Right cardiac atrium (tissue), 5 donors: ENCODE measurements around the gene TBC1D9. TPM values are rescaled to one million over a fixed set of nuclear protein-coding genes. Genes with fewer than 3 reads are reported as not detected.
"Not testable (repeated sequence)": the region's sequence is repeated elsewhere in the genome, so short reads cannot be mapped to it uniquely, and the experiment has no call there.

ENCODE experiments used
- ATAC-seq, 2 donors: fragments of 200-7000 bp; cut with Tn5 transposase; one replicate each; pipeline versions ENCODE4 v1.8.0 to v1.9.1; 2020; ENCODE audit warnings: moderate library complexity in 2 of 2, mild to moderate bottlenecking in 1 of 2
- DNase-seq, 3 donors: peaks; one replicate each; pipeline ENCODE4 v3.0.0-alpha.2; 2020
- H3K27ac ChIP-seq: one replicate; pipeline ENCODE4 v1.5.1; 2013; ENCODE audit warnings: mild to moderate bottlenecking, low read length, control low read depth, moderate library complexity
- H3K27me3 ChIP-seq: one replicate; pipeline ENCODE4 v1.6.1; 2013; ENCODE audit not compliant: control insufficient read depth, insufficient read depth
- H3K4me1 ChIP-seq: one replicate; pipeline ENCODE4 v1.6.1; 2013; ENCODE audit warnings: low read length; ENCODE audit not compliant: control insufficient read depth, insufficient read depth
- H3K4me3 ChIP-seq: one replicate; pipeline ENCODE4 v1.5.1; 2013; ENCODE audit warnings: low read length, control low read depth
- H3K9me3 ChIP-seq: one replicate; pipeline ENCODE4 v1.6.1; 2013; ENCODE audit warnings: low read length; ENCODE audit not compliant: control insufficient read depth
- WGBS: extraction: QIAGEN DNeasy Blood & Tissue Kit; methylation state at CpG from one replicate; pipeline ENCODE4 v1.1.7; 2013; 5-methylcytosine and 5-hydroxymethylcytosine counted together
- intact Hi-C, 4 donors: fragments of 100-400 bp; cut with DNase I; formaldehyde crosslinking; loops; one replicate each; pipeline versions ENCODE4 v1.11.0 to v1.14.0; 2022 to 2023
- long read RNA-seq, 4 donors: library from polyadenylated mRNA; unstranded; transcript quantifications; one replicate each; pipeline ENCODE4 v2.0.0, GENCODE V29; 2020 to 2021
- polyA plus RNA-seq: library from polyadenylated mRNA; stranded (reverse); fragments of 200-250 nt; gene quantifications from one replicate; pipeline ENCODE4 v1.2.3, GENCODE V29; 2013
- total RNA-seq, 4 donors: library from RNA; stranded (reverse); fragmentation: NEBNext Ultra II Directional; extraction: Animal tissue kit (Norgen Biotek cat#: 25700); gene quantifications; one replicate each; pipeline ENCODE4 v1.2.1, GENCODE V29; 2021
- donor health status: healthy with polysubstance abuse.
- donor health status: DM: no; HTN: yes; CAD: no.
- donor health status: DM: no; HTN: no; CAD: no.
- donor health status: DM: no; HTN: yes; CAD: no; lungs with severe emphysema.
- donor health status: DM: yes; HTN: yes; CAD: no.

TBC1D9 gene
- 10 to 100 TPM; 10.2 to 13.6 (median 12.7) TPM for total RNA-seq
- polyA plus RNA-seq = 5.1 TPM
- long read RNA-seq, donor 1, full-length matches to known transcripts = 9 of 17 reads
- long read RNA-seq, donor 1, partial matches to known transcripts = 3 of 17 reads
- long read RNA-seq, donor 1, other reads (novel, unspliced or antisense) = 5 of 17 reads
- long read RNA-seq, donor 2, full-length matches to known transcripts = 5 of 10 reads
- long read RNA-seq, donor 2, partial matches to known transcripts = 2 of 10 reads
- long read RNA-seq, donor 2, other reads (novel, unspliced or antisense) = 3 of 10 reads
- long read RNA-seq, donor 3, full-length matches to known transcripts = 6 of 29 reads
- long read RNA-seq, donor 3, partial matches to known transcripts = 11 of 29 reads
- long read RNA-seq, donor 3, other reads (novel, unspliced or antisense) = 12 of 29 reads
- long read RNA-seq, donor 4, full-length matches to known transcripts = 2 of 4 reads
- long read RNA-seq, donor 4, partial matches to known transcripts = 1 of 4 reads
- long read RNA-seq, donor 4, other reads (novel, unspliced or antisense) = 1 of 4 reads

DNA sequence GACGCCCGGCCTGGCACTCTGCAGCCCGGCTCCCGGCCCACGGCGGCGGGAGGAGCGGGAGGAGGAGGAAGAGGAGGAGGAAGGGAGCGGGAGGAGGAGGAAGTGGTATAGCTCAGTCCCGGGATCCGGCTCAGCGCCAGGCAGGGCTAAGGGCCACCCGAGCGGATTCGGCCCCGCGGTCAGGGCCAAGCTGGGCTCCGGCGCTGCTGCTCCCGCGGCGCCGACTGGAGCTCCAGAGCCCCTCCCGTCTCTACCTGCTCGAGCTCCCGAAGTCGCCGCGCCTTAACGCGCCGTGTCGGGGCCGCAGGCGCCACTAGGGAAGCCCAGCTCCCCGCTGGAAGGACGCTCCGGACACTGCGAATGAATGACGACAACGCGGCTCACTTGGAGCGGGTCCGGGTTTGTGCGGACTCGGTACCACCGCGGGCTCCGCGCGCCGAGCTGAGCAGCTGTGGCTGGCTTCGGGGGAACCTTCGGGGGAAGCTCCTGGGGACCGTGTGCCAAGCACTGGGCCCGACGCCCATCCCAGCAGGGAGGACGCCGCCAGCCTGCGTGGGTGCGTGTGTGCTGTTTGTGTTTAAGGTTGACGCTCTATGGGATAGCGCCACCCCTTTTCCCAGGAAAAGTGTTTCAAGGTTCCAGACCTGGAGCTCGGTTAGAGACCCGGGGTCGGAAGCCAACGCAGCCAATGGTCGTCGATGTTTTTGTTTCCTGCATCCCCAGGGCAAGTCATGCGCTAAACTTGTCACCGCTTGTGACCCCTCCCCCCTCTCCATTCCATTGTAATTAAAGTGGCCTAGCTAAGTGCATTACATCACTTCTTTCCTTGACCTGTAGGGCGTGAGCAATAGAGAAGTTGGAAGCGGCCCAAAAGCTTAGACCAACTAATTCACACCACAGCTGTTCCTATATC lies at the start of gene TBC1D9:
Gene TBC1D9, minus strand, starts transcription at position 67 of the 913 bp plus-strand sequence. CDS start 340 bp downstream, outside the sequence.
- intact Hi-C loops = loop anchor here in 1 of 4 donors (10.0 kb wide), 1 partner anchor 112 kb away; no protein-coding TSS in a partner anchor
- H3K4me1 ChIP-seq = no peaks in the 10 kb centered on the region
- H3K27ac ChIP-seq = peak within 1 kb of the TSS; percentile 94
- ATAC-seq (peak; percentile 90 to 92), DNase-seq (peak; percentile 82 to 93 (median 91))
- no peaks in the 10 kb centered on the region for H3K27me3 ChIP-seq
- H3K4me3 ChIP-seq = peak within 1 kb of the TSS; percentile 70
- under 1% methylated on average over 73 of the region's 73 CpGs for WGBS
- no peaks in the 10 kb centered on the region for H3K9me3 ChIP-seq

DNA sequence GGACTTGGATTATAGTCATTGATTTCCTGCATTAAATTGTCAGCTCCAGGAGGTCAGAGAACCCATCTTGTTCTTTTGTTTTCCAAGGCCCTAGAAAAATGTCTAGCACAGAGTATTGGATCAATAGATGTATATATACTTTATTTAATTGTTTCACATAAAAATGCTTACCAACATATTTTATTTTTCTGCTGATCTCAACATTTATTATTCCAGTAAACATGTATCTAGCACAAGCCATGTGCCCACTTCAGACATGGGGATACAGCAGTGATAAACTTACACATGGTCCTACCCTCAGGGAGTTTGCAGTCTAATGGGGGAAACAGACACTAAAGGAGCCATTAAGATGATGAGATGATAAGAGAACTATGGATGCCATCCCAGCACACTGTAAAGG lies 49.1 kb upstream of the TBC1D9 start:
- DNase-seq = no peak
- intact Hi-C loops = no loop called here
- no peak overlapping the region for H3K27ac ChIP-seq

DNA sequence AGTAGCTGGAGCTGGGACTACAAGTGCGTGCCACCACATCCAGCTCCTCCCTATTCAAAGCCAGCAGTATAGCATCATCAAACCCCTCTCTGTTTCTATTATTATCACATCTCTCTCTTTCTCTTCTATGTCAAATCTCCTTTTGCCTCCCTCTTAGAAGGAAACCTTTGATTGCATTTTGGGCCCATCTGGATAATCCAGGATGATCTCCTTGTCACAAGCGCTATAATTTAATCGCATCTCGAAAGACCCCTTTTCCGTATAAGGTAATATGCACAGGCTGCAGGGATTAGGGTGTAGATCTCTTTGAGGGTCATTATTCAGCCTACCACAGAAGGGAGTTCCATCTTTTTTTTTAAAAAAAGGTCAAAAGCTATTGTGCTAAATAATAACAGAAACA lies 46.4 kb upstream of the TBC1D9 start:
- intact Hi-C loops = no loop called here
- H3K27ac ChIP-seq = no peak overlapping the region
- no peaks in the 10 kb centered on the region for H3K9me3 ChIP-seq
- H3K27me3 ChIP-seq = no peaks in the 10 kb centered on the region
- WGBS = 97% methylated on average over 5 of the region's 5 CpGs
- ATAC-seq (no peak), DNase-seq (no peak)
- no peaks in the 10 kb centered on the region for H3K4me1 ChIP-seq
- H3K4me3 ChIP-seq = no peak overlapping the region

More for the DNA sequence above, 49.1 kb upstream of the TBC1D9 start:
- no peaks in the 10 kb centered on the region for H3K9me3 ChIP-seq
- H3K4me3 ChIP-seq = no peak overlapping the region
- ATAC-seq = no peak
- H3K27me3 ChIP-seq = no peaks in the 10 kb centered on the region
- H3K4me1 ChIP-seq = no peaks in the 10 kb centered on the region

DNA sequence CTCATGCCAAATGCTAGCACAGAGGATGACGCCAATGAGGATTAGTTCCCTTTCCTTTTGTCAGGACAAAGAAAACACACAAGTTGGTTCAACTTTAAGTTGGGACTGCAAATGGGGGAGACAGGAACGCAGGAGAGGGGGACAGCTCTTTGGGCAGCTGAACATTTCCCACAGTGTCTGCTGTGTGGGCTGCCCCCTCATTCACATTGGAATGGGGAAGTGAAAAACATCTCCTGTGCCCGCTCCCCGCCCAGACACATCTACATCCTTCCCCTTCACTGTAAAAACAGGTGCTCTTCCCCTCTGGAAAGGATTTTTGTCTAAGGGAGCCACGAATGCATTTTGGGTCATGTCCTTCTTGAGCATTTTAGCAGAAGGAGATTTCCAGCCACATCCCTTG lies 44.5 kb upstream of the TBC1D9 start:
- H3K4me1 ChIP-seq = no peaks in the 10 kb centered on the region
- intact Hi-C loops = no loop called here
- H3K27ac ChIP-seq = no peak overlapping the region
- H3K27me3 ChIP-seq = no peaks in the 10 kb centered on the region
- WGBS = 72% methylated on average over 5 of the region's 5 CpGs
- DNase-seq (no peak), ATAC-seq (no peak)
- H3K9me3 ChIP-seq = no peaks in the 10 kb centered on the region
- H3K4me3 ChIP-seq = no peak overlapping the region

- ATAC-seq (no peak), DNase-seq (no peak)
- Histone ChIP-seq H3K27ac (no peak overlapping the region), H3K9me3 (no peaks in the 10 kb centered on the region), H3K4me1 (no peaks in the 10 kb centered on the region), H3K27me3 (no peaks in the 10 kb centered on the region), H3K4me3 (no peak overlapping the region)
- intact Hi-C loops = no loop called here
- 82% methylated on average over 5 of the region's 5 CpGs for WGBS
Measured at GRCh38 chr4:140799686-140800225, 43.6 kb upstream of the TBC1D9 start.

DNA sequence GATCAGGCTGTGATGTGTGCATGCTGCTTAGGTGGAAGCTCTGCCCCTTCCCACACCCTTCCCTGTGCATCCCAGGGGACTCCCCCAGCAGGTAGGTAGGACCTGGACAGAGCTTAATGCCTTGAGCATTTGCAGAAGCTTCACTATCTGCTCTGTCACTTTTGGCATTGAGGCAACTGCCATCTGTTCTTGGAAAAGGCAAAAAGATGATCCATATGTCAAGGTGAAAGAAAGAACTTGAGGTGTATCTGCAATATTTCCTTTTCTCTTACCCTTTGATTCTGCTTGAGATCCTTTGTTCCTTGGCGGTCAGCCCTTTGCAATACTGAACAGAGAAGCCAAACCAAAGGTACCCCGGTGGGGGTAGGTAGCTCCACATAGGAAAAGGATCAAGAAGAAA lies 37.1 kb upstream of the TBC1D9 start:
- Histone ChIP-seq H3K4me1 (no peaks in the 10 kb centered on the region), H3K4me3 (no peak overlapping the region), H3K9me3 (no peaks in the 10 kb centered on the region), H3K27ac (no peak overlapping the region), H3K27me3 (no peaks in the 10 kb centered on the region)
- WGBS = 84% methylated on average over 2 of the region's 2 CpGs
- no peak for ATAC-seq
- intact Hi-C loops = no loop called here
- no peak for DNase-seq

GRCh38 chr4:140790765-140791164 lies 34.6 kb upstream of the TBC1D9 start:
- peak; percentile 74 to 87 for ATAC-seq
- WGBS = 83% methylated on average over 3 of the region's 3 CpGs

DNA sequence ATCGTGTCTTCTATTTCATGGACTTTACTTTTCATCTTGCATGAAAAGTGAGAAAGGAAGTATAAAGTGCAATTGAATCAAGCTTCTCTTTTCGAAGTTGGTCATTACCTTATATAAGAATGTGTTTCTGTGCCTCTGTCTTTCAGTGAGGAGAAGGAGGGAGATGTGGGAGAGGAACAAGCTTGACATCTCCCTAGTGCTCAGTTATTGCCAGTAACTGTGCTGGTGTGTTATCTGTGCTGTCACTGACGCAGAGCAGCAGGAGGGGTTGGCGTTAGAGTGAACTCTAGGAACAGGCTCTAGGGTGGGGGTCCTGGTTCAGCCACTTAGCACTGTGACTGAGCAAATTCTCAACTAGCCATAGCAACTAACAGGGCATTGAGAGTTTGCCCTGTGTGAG lies 34.0 kb upstream of the TBC1D9 start:
- WGBS = 35% methylated on average over 4 of the region's 4 CpGs
- Histone ChIP-seq H3K9me3 (no peaks in the 10 kb centered on the region), H3K4me3 (no peak overlapping the region), H3K4me1 (no peaks in the 10 kb centered on the region), H3K27me3 (no peaks in the 10 kb centered on the region), H3K27ac (no peak overlapping the region)
- intact Hi-C loops = no loop called here
- DNase-seq = peak in 1 of 3 donors; percentile 45
- peak; percentile 75 to 76 for ATAC-seq

More at GRCh38 chr4:140790765-140791164, 34.6 kb upstream of the TBC1D9 start:
- Histone ChIP-seq H3K4me3 (no peak overlapping the region), H3K27ac (no peak overlapping the region), H3K4me1 (no peaks in the 10 kb centered on the region), H3K9me3 (no peaks in the 10 kb centered on the region), H3K27me3 (no peaks in the 10 kb centered on the region)
- peak; percentile 24 to 73 (median 60) for DNase-seq
- intact Hi-C loops = no loop called here

DNA sequence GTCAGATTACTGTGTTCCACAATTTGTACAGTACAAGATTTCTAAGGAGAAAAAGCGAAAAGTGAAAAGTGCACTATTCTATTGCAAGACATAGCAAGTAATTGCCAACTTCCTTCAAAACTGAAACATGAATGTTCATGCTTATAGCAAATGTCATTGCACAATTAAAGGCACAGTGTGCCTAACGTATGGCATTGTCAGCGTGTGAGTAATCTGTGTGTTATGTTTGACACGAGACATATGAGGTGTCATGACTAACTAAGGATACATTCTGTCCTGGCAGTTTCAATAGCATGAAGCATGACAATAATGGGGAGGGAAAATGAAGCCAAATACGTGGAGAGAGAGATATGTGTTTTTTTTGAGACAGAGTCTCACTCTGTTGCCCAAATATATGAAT lies 33.6 kb upstream of the TBC1D9 start:
- no peaks in the 10 kb centered on the region for H3K27me3 ChIP-seq
- no peak overlapping the region for H3K27ac ChIP-seq
- WGBS = 43% methylated on average over 5 of the region's 5 CpGs
- intact Hi-C loops = no loop called here
- no peaks in the 10 kb centered on the region for H3K9me3 ChIP-seq
- H3K4me3 ChIP-seq = no peak overlapping the region
- ATAC-seq (peak; percentile 36 to 55), DNase-seq (no peak)
- no peaks in the 10 kb centered on the region for H3K4me1 ChIP-seq

DNA sequence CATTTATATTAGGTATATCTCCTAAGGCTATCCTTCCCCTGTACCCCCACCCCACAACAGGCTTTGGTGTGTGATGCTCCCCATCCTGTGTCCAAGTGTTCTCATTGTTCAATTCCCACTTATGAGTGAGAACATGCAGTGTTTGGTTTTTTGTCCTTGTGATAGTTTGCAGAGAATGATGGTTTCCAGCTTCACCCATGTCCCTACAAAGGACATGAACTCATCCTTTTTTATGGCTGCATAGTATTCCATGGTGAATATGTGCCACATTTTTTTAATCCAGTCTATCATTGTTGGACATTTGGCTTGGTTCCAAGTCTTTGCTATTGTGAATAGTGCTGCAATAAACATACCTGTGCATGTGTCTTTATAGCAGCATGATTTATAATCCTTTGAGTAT lies 26.6 kb upstream of the TBC1D9 start:
- H3K4me1 ChIP-seq, intact Hi-C loops, DNase-seq, H3K27me3 ChIP-seq, ATAC-seq, H3K9me3 ChIP-seq, H3K27ac ChIP-seq, H3K4me3 ChIP-seq: not testable (repeated sequence)
